ENCODE measurements around the gene CA11. TPM values are rescaled to one million over a fixed set of nuclear protein-coding genes. Genes with fewer than 3 reads are reported as not detected.

CA11 gene
- total and polyA plus RNA-seq, 5 experiments from 2014 or later = 6.6 to 21.3 (median 14.1) TPM

- Mint-ChIP-seq H3K4me3 (peak overlapping the region in 9 of 10 donors; percentile 5 to 63 (median 34)), H3K36me3 (no peaks in the 10 kb centered on the region), H3K4me1 (peaks cover 25 to 54% (median 47%) of the 10 kb centered on the region in 4 donors), H3K9me3 (no peaks in the 10 kb centered on the region), H3K27ac (peak overlapping the region; percentile 68 to 98 (median 93)), H3K27me3 (no peaks in the 10 kb centered on the region)
- DNase-seq = no peak
- POLR2A ChIA-PET = interaction anchor here (0.7 to 1.0 kb wide), 2 partner anchors 14 to 342 kb away, joined by 4 to 8 read pairs; no protein-coding TSS in a partner anchor
- ATAC-seq = no peak
Observed at GRCh38 chr19:48648134-48648533, 2.1 kb upstream of the CA11 start.

- H3K4me1 Mint-ChIP-seq = peaks cover 31 to 54% (median 51%) of the 10 kb centered on the region in 4 donors
- peak overlapping the region; percentile 64 to 98 (median 86) for H3K27ac Mint-ChIP-seq
- no peak for DNase-seq
- H3K9me3 Mint-ChIP-seq = no peaks in the 10 kb centered on the region
- H3K27me3 Mint-ChIP-seq = no peaks in the 10 kb centered on the region
- no peak for ATAC-seq
- H3K36me3 Mint-ChIP-seq = peaks cover 0 to 1% (median 0%) of the 10 kb centered on the region in 3 donors
- POLR2A ChIA-PET = interaction anchor here (0.8 to 4.6 kb wide), 15 partner anchors 10 to 347 kb away, joined by 3 to 44 read pairs (median 6); partner anchors contain the start of genes DBP, GYS1, RPL18 and RUVBL2
- peak overlapping the region; percentile 43 to 99 (median 80) for H3K4me3 Mint-ChIP-seq
Observed at GRCh38 chr19:48646722-48647216, 782 bp upstream of the CA11 start.

DNA sequence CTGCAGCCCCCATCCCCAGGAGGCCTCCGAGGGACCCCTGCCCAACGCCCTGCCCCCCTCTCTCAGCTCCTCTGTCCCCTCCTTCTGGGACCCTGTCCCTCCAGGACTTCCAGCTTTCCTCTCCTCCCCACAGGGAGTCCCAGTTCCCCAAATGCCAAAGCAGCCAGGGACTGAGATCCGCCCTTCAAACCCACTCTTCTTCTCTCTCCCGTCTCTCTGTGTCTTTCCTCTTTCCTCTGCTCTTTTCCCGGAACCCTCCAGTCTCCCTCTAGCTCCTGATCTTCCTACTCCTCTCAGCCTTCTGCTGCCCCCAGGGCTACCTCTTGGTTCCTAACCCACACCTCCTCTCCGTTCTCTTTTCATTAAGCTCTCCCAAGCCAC, 377 bp downstream of the CA11 start:
- Mint-ChIP-seq H3K9me3 (no peaks in the 10 kb centered on the region), H3K4me3 (peak overlapping the region; percentile 92 to 99 (median 94)), H3K27ac (peak overlapping the region; percentile 82 to 98 (median 94)), H3K27me3 (no peaks in the 10 kb centered on the region), H3K36me3 (peaks cover 0 to 2% (median 0%) of the 10 kb centered on the region in 3 donors), H3K4me1 (peaks cover 31 to 54% (median 48%) of the 10 kb centered on the region in 4 donors)
- no peak for ATAC-seq
- POLR2A ChIA-PET = interaction anchor here (0.6 to 4.6 kb wide), 25 partner anchors 8 to 1533 kb away, joined by 3 to 44 read pairs (median 5); partner anchors contain the start of genes DBP, FTL, GYS1 and RPL18
- DNase-seq = no peak

GRCh38 chr19:48644839-48645619, 958 bp downstream of the CA11 start:
- ATAC-seq (peak; percentile 58 to 59), DNase-seq (peak; percentile 55 to 88 (median 72))
- Mint-ChIP-seq H3K27ac (peak overlapping the region; percentile 82 to 98 (median 94)), H3K4me1 (peaks cover 31 to 54% (median 49%) of the 10 kb centered on the region in 4 donors), H3K27me3 (no peaks in the 10 kb centered on the region), H3K4me3 (peak overlapping the region; percentile 92 to 99 (median 94)), H3K9me3 (no peaks in the 10 kb centered on the region), H3K36me3 (peaks cover 0 to 2% (median 0%) of the 10 kb centered on the region in 3 donors)
- POLR2A ChIA-PET = interaction anchor here (0.6 to 4.6 kb wide), 24 partner anchors 8 to 1532 kb away, joined by 3 to 44 read pairs (median 4); partner anchors contain the start of genes DBP, FTL, GYS1 and RPL18

DNA sequence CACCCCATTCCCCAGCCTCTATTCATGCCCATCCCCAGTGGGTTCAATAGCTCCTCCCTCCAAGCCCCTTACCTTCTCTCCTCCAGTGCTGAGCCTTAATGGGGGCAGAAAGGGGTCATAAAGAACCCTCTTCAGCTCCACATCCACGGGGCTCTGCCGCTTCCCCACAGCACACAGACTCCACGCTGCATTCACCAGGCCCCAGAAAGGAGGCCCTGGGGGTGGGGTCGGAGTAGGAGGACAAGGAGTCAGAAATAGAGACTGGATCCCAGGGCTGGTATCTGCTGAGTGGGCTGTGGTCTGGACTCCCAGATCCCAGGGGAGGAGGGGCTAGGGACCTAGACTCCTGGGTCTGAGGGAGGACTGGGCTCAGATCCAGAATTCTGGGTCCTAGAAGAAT, 1.6 kb downstream of the CA11 start:
- Mint-ChIP-seq H3K9me3 (no peaks in the 10 kb centered on the region), H3K36me3 (peaks cover 0 to 2% (median 0%) of the 10 kb centered on the region in 3 donors), H3K4me1 (peaks cover 33 to 56% (median 49%) of the 10 kb centered on the region in 4 donors), H3K4me3 (peak overlapping the region in 8 of 10 donors; percentile 30 to 96 (median 94)), H3K27me3 (no peaks in the 10 kb centered on the region), H3K27ac (peak overlapping the region in 8 of 10 donors; percentile 68 to 98 (median 92))
- DNase-seq (peak in 1 of 10 donors; percentile 61), ATAC-seq (no peak)
- POLR2A ChIA-PET = interaction anchor here (1.0 to 4.6 kb wide), 8 partner anchors 7 to 321 kb away, joined by 3 to 44 read pairs (median 18); partner anchors contain the start of genes DBP, FTL, RPL18 and SPHK2

DNA sequence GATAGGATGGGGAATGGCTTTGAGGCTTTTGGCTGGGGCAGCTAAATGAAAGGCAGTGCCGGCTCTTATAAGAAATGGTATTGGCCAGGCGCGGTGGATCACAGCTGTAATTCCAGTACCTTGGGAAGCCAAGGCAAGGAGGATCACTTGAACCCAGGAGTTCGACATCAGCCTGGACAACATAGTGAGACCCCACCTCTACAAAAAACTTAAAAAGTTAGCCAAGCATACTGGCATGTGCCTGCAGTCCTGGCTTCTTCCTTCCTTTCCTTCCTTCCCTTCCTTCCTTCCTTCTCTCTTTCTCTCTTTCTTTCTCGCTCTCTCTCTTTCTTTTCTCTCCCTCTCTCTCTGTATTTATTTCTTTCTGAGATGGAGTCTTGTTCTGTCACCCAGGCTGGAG, 3.1 kb downstream of the CA11 start:
- Mint-ChIP-seq H3K4me3 (no peak overlapping the region), H3K9me3 (peaks cover 0 to 8% (median 0%) of the 10 kb centered on the region in 9 donors), H3K36me3 (peaks cover 0 to 2% (median 0%) of the 10 kb centered on the region in 3 donors), H3K27ac (peak overlapping the region in 3 of 10 donors; percentile 3 to 30 (median 4)), H3K27me3 (no peaks in the 10 kb centered on the region), H3K4me1 (peaks cover 41 to 63% (median 50%) of the 10 kb centered on the region in 4 donors)
- ATAC-seq (no peak), DNase-seq (no peak)
- POLR2A ChIA-PET = interaction anchor here (0.7 to 4.6 kb wide), 4 partner anchors 9 to 319 kb away, joined by 4 to 44 read pairs (median 27); partner anchors contain the start of genes RPL18 and SPHK2

DNA sequence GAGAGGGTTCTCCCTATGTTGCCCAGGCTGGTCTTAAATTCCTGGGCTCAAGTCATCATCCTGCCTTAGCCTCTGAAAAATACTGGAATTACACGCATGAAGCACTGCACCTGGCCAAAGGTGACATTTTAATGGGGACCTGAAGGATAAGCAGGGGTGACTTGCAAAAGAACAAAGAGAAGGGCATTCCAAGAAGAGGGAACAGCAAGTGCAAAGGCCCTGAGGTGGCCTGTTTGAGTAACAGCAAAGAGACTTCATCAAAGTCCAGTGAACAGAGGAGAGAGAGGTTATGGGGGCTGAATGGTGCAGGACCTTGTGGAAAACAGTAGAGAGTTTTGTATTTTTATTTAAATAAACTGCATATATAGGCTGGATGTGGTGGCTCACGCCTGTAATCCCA, 4.1 kb downstream of the CA11 start:
- Mint-ChIP-seq H3K4me3 (no peak overlapping the region), H3K4me1 (peaks cover 41 to 55% (median 44%) of the 10 kb centered on the region in 4 donors), H3K36me3 (peaks cover 0 to 2% (median 0%) of the 10 kb centered on the region in 3 donors), H3K9me3 (peaks cover 0 to 8% (median 0%) of the 10 kb centered on the region in 9 donors), H3K27me3 (no peaks in the 10 kb centered on the region), H3K27ac (peak overlapping the region in 2 of 10 donors; percentile 59 to 75)
- POLR2A ChIA-PET = interaction anchor here (0.7 to 6.2 kb wide), 2 partner anchors 12 to 25 kb away, joined by 5 to 70 read pairs; partner anchors contain the start of genes FAM83E, RPL18 and SPHK2
- no peak for DNase-seq
- ATAC-seq = no peak

GRCh38 chr19:48639483-48640375, 6.3 kb downstream of the CA11 start:
- Mint-ChIP-seq H3K4me3 (peak overlapping the region in 9 of 10 donors; percentile 8 to 96 (median 55)), H3K36me3 (peaks cover 0 to 6% (median 0%) of the 10 kb centered on the region in 3 donors), H3K27me3 (no peaks in the 10 kb centered on the region), H3K9me3 (peaks cover 0 to 8% (median 0%) of the 10 kb centered on the region in 9 donors), H3K4me1 (peaks cover 33 to 46% (median 38%) of the 10 kb centered on the region in 4 donors), H3K27ac (peak overlapping the region in 9 of 10 donors; percentile 11 to 100 (median 88))
- no peak for ATAC-seq
- peak in 1 of 10 donors; percentile 61 for DNase-seq
- POLR2A ChIA-PET = interaction anchor here (0.7 to 6.2 kb wide), 3 partner anchors 11 to 242 kb away, joined by 5 to 70 read pairs (median 34); partner anchors contain the start of genes FAM83E, RPL18 and SPHK2

GRCh38 chr19:48638831-48639381, 7.1 kb downstream of the CA11 start:
- ATAC-seq (no peak), DNase-seq (peak in 1 of 10 donors; percentile 65)
- peaks cover 32 to 49% (median 40%) of the 10 kb centered on the region in 4 donors for H3K4me1 Mint-ChIP-seq

GRCh38 chr19:48637948-48638830, 7.8 kb downstream of the CA11 start:
- DNase-seq (peak in 9 of 10 donors; percentile 71 to 96 (median 87)), ATAC-seq (peak; percentile 42 to 47)
- Mint-ChIP-seq H3K27me3 (no peaks in the 10 kb centered on the region), H3K4me3 (peak overlapping the region; percentile 81 to 100 (median 98)), H3K4me1 (peaks cover 32 to 56% (median 48%) of the 10 kb centered on the region in 4 donors), H3K9me3 (peaks cover 0 to 8% (median 0%) of the 10 kb centered on the region in 9 donors), H3K36me3 (peaks cover 0 to 12% (median 0%) of the 10 kb centered on the region in 3 donors), H3K27ac (peak overlapping the region; percentile 97 to 100 (median 99))
- POLR2A ChIA-PET = interaction anchor here (0.6 to 6.2 kb wide), 25 partner anchors 8 to 1778 kb away, joined by 3 to 70 read pairs (median 5); partner anchors contain the start of genes CA11, FAM83E, PTOV1 and RPL18

More at GRCh38 chr19:48638831-48639381, 7.1 kb downstream of the CA11 start:
- Mint-ChIP-seq H3K27ac (peak overlapping the region; percentile 97 to 100 (median 99)), H3K27me3 (no peaks in the 10 kb centered on the region), H3K36me3 (peaks cover 0 to 9% (median 0%) of the 10 kb centered on the region in 3 donors), H3K9me3 (peaks cover 0 to 8% (median 0%) of the 10 kb centered on the region in 9 donors), H3K4me3 (peak overlapping the region; percentile 81 to 100 (median 98))
- POLR2A ChIA-PET = interaction anchor here (0.9 to 6.2 kb wide), 5 partner anchors 11 to 1212 kb away, joined by 3 to 70 read pairs (median 9); partner anchors contain the start of genes FAM83E, PTOV1, RPL18 and SPHK2

Data from naive thymus-derived CD8-positive, alpha-beta T cell (primary cell).